ENCODE data around the gene PRDM13. TPM values are rescaled to one million over a fixed set of nuclear protein-coding genes. Genes with fewer than 3 reads are reported as not detected.
A peak's percentile ranks its signal among the peaks of the same experiment; 100 is the strongest.

Gene PRDM13
- total RNA-seq, 1 donor from 2014 or later = 13.9 TPM

DNA sequence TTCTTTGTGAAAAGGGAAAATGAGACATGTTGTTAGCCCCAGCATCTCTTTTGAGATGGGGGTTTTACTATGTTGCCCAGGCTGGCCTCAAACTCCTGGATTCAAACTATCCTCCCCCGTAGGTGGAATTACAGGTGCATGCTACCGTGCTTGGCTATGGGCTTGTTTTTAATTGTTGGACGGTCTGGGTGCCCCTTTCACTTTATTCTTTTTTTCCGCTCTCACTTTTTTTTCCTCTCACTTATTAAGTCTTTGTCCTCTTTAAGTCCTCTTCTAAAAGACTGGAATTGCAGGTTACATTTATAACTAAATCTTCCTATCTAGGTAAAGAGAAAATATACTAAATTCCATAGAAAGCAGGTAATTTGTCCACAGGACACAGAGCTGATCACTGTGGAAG is 18.8 kb upstream of the PRDM13 start:
- Mint-ChIP-seq H3K9me3 (ENCODE audit: unreplicated experiment) (peaks cover 18% of the 10 kb centered on the region), H3K27me3 (ENCODE audit: unreplicated experiment) (peaks cover 17% of the 10 kb centered on the region), H3K27ac (ENCODE audit: unreplicated experiment) (no peak overlapping the region), H3K4me3 (ENCODE audit: unreplicated experiment) (no peak overlapping the region), H3K36me3 (ENCODE audit: unreplicated experiment) (peaks cover 4% of the 10 kb centered on the region), H3K4me1 (ENCODE audit: low read depth, unreplicated experiment) (peaks cover 23% of the 10 kb centered on the region)
- DNase-seq = no peak
- TF ChIP-seq, protein P1, sequence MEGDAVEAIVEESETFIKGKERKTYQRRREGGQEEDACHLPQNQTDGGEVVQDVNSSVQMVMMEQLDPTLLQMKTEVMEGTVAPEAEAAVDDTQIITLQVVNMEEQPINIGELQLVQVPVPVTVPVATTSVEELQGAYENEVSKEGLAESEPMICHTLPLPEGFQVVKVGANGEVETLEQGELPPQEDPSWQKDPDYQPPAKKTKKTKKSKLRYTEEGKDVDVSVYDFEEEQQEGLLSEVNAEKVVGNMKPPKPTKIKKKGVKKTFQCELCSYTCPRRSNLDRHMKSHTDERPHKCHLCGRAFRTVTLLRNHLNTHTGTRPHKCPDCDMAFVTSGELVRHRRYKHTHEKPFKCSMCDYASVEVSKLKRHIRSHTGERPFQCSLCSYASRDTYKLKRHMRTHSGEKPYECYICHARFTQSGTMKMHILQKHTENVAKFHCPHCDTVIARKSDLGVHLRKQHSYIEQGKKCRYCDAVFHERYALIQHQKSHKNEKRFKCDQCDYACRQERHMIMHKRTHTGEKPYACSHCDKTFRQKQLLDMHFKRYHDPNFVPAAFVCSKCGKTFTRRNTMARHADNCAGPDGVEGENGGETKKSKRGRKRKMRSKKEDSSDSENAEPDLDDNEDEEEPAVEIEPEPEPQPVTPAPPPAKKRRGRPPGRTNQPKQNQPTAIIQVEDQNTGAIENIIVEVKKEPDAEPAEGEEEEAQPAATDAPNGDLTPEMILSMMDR (IDR thresholded peaks at IDR 0.05; ENCODE audit: partially characterized antibody, unreplicated experiment) = no peak

DNA sequence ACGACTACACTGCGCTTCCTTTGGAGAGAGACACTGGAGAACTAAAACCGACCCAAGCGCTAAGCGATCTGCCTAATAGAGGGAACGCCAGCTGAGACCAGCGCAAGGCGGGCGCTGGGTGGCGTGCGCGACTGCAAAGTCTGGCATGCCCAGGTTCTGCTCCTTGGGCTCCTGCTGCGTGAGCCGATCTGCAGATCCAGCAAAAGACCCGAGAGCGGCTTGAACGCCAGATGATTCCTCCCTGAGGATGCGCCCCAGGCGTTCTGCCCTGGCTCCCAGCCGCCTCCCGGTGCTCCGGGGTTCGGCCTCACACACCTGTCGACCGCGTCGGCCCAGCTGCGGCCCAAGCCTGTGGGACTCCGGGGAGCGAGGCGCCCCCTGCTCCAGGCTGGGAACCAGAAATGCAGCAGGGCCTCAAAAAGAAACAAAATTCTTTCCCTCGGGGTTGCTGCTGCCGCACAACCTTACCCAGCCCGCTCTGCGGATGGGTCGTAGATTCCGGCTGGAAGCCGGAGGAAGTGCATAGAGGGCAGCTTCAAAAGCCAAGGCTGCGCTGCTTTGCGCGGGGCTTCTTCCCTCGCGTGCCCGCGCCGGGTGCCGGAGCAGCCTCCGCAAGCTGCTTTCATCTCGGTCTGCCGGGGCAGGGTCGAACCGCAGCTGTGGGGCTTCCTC is 17.9 kb upstream of the PRDM13 start:
- H3K27me3 Mint-ChIP-seq (ENCODE audit: unreplicated experiment) = peaks cover 19% of the 10 kb centered on the region
- H3K4me1 Mint-ChIP-seq (ENCODE audit: low read depth, unreplicated experiment) = peaks cover 26% of the 10 kb centered on the region
- peak overlapping the region; percentile 89 for H3K4me3 Mint-ChIP-seq (ENCODE audit: unreplicated experiment)
- TF ChIP-seq, protein P1 (IDR thresholded peaks at IDR 0.05; ENCODE audit: partially characterized antibody, unreplicated experiment) = no peak
- peaks cover 4% of the 10 kb centered on the region for H3K36me3 Mint-ChIP-seq (ENCODE audit: unreplicated experiment)
- peaks cover 18% of the 10 kb centered on the region for H3K9me3 Mint-ChIP-seq (ENCODE audit: unreplicated experiment)
- DNase-seq = peak; percentile 86
- peak overlapping the region; percentile 87 for H3K27ac Mint-ChIP-seq (ENCODE audit: unreplicated experiment)

DNA sequence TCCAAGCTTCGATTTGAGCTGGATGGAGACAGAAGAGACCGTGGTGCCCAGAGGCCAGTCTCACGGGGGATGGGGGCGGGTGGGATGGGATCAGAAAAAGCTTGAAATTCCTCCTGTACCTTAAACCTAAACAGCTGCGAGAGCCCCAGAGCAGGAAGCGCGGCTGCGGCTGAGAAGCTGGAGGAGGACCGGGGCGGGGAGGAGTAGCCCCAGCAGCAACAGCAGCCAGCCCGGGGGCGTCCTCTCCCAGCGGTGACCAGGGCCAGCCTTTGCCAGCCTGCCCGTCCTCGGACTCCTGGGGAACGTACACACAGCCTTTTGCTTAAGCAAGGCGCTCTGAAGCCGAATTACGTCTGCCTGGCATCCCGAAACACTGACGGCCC is 17.4 kb upstream of the PRDM13 start:
- H3K27ac Mint-ChIP-seq (ENCODE audit: unreplicated experiment) = peak overlapping the region; percentile 87
- H3K36me3 Mint-ChIP-seq (ENCODE audit: unreplicated experiment) = peaks cover 4% of the 10 kb centered on the region
- H3K4me1 Mint-ChIP-seq (ENCODE audit: low read depth, unreplicated experiment) = peaks cover 27% of the 10 kb centered on the region
- TF ChIP-seq, protein P1 (IDR thresholded peaks at IDR 0.05; ENCODE audit: partially characterized antibody, unreplicated experiment) = no peak
- peaks cover 18% of the 10 kb centered on the region for H3K9me3 Mint-ChIP-seq (ENCODE audit: unreplicated experiment)
- H3K27me3 Mint-ChIP-seq (ENCODE audit: unreplicated experiment) = peaks cover 20% of the 10 kb centered on the region
- H3K4me3 Mint-ChIP-seq (ENCODE audit: unreplicated experiment) = peak overlapping the region; percentile 89
- DNase-seq = peak; percentile 50

DNA sequence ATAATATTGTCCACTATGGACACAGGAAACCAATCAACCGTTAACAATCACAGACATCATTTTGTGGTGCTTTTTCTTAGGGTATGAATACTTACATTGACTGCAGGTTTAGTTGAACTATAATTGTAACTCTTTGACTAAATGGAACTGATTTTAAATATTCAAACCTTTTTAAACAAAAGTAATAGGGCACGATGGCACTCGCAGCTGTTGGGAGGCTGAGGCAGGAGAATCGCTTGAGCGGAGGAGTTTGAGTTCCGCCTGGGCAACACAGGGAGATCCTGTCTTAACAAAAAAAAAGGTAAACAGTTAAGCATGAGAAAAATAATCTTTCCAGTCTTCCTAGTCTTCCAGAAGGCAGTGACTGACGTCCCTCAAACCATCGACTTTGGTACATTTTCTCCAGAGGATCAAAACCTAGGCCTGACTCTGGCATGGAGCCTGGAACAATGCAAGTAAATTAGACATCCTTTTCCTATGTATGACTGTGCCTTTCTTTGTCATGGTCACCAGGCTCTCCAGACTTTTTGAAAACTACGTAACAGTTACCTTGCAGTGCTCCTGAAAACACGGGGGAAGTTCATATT is 16.6 kb upstream of the PRDM13 start:
- DNase-seq = no peak
- Mint-ChIP-seq H3K36me3 (ENCODE audit: unreplicated experiment) (peaks cover 4% of the 10 kb centered on the region), H3K4me3 (ENCODE audit: unreplicated experiment) (peak overlapping the region; percentile 89), H3K9me3 (ENCODE audit: unreplicated experiment) (peaks cover 18% of the 10 kb centered on the region), H3K27me3 (ENCODE audit: unreplicated experiment) (peaks cover 20% of the 10 kb centered on the region), H3K4me1 (ENCODE audit: low read depth, unreplicated experiment) (peaks cover 27% of the 10 kb centered on the region), H3K27ac (ENCODE audit: unreplicated experiment) (peak overlapping the region; percentile 64)
- TF ChIP-seq, protein P1 (IDR thresholded peaks at IDR 0.05; ENCODE audit: partially characterized antibody, unreplicated experiment) = no peak

Measured in glutamatergic neuron (in vitro differentiated cells).